ENCODE data around the gene LVRN. TPM values are rescaled to one million over a fixed set of nuclear protein-coding genes. Genes with fewer than 3 reads are reported as not detected.

The LVRN gene
- total and polyA plus RNA-seq, 2 donors (not counting 3 experiments of a cell fraction or from before 2014, with no cell fraction given): 0.11 to 0.38 TPM

GRCh38 chr5:115940080-115940810, 22.0 kb upstream of the LVRN start:
- H3K36me3 ChIP-seq (ENCODE audit: control insufficient read depth in 2 of 2, extremely low read depth in 1 of 2, insufficient read depth in 2 of 2, low read length in 2 of 2): no peaks in the 10 kb centered on the region
- no peak overlapping the region for H3K4me2 ChIP-seq (ENCODE audit: insufficient read depth, low read length)
- dilution Hi-C loops (cut with MboI; ENCODE audit: extremely low pct_ligation_motif_present, low sequenced_read_pairs): no loop called here
- no peak for TF ChIP-seq POLR2AphosphoS5 (IDR thresholded peaks at IDR 0.05; ENCODE audit: insufficient read depth, low read depth, low read length)
- no peak for TF ChIP-seq MYC (IDR thresholded peaks at IDR 0.05; ENCODE audit: low read depth, low read length)
- TF ChIP-seq JUN (IDR thresholded peaks at IDR 0.05; ENCODE audit: borderline replicate concordance, insufficient read depth, insufficient read length, low read depth): no peak
- no peak for TF ChIP-seq GATA2 (IDR thresholded peaks at IDR 0.05; ENCODE audit: insufficient read depth, insufficient read length, low read depth, low read length)
- no peak for TF ChIP-seq EZH2 (IDR thresholded peaks at IDR 0.05; ENCODE audit: borderline replicate concordance, low read depth, low read length, severe bottlenecking)
- TF ChIP-seq, protein P1, sequence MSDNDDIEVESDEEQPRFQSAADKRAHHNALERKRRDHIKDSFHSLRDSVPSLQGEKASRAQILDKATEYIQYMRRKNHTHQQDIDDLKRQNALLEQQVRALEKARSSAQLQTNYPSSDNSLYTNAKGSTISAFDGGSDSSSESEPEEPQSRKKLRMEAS (IDR thresholded peaks at IDR 0.05; ENCODE audit: insufficient read depth, insufficient read length): no peak
- FAIRE-seq (no peak), DNase-seq (ENCODE audit: low read depth, low spot score) (no peak)
- H2AFZ ChIP-seq (ENCODE audit: low read depth, low read length): no peak overlapping the region
- no peaks in the 10 kb centered on the region for H3K9me1 ChIP-seq (replicated peaks; ENCODE audit: control insufficient read depth, extremely low read depth, insufficient read depth, low read length)
- no TSS peak for BruUV-seq (replicated peaks)
- CTCF ChIA-PET: interaction anchor here (1.1 to 1.2 kb wide), 2 partner anchors 23 to 27 kb away, joined by 3 to 4 read pairs; partner anchors contain the start of gene LVRN
- POLR2A ChIA-PET: no interaction called here
- intact Hi-C loops (cut with micrococcal nuclease): no loop called here
- H4K20me1 ChIP-seq (replicated peaks; ENCODE audit: control insufficient read depth, extremely low read depth, insufficient read depth, low read length): no peaks in the 10 kb centered on the region
- no peaks in the 10 kb centered on the region for H3K4me1 ChIP-seq (ENCODE audit: control insufficient read depth, extremely low read depth, insufficient read depth, low read length)
- no peaks in the 10 kb centered on the region for H3K79me2 ChIP-seq (ENCODE audit: control insufficient read depth, insufficient read depth, low read length)
- no peak overlapping the region for H3K27ac ChIP-seq (ENCODE audit: insufficient read depth, low read depth, low read length)
- H3K4me3 ChIP-seq (replicated peaks in 1 of 3; ENCODE audit: insufficient read depth in 1 of 3, low read depth in 1 of 3, low read length in 3 of 3): no peak overlapping the region
- no peaks in the 10 kb centered on the region for H3K9me3 ChIP-seq (replicated peaks; ENCODE audit: control insufficient read depth, insufficient read depth, low read length)
- no peak overlapping the region for H3K9ac ChIP-seq (replicated peaks; ENCODE audit: extremely low read depth, insufficient read depth, low read length)
- no peaks in the 10 kb centered on the region for H3K27me3 ChIP-seq (ENCODE audit: control insufficient read depth in 2 of 2, insufficient read depth in 2 of 2, low read length in 2 of 2)
